Occipital lobe (tissue), 2 donors: ENCODE measurements around the gene PLP1. TPM values are rescaled to one million over a fixed set of nuclear protein-coding genes. Genes with fewer than 3 reads are reported as not detected.

Source experiments
- DNase-seq: peaks from one replicate; lab custom pipeline; 2025; lab: John Stamatoyannopoulos, UW
- total RNA-seq: library from RNA; depleted of rRNA; stranded (reverse); fragments of >200 nt; gene quantifications from one replicate; pipeline ENCODE4 v1.2.3, GENCODE V29; 2014

PLP1 gene
- total RNA-seq, 1 donor from 2014 or later, result 9.4 TPM

GRCh38 chrX:103825881-103826280 lies 49.2 kb downstream of the PLP1 start:
- no peak for DNase-seq

DNA sequence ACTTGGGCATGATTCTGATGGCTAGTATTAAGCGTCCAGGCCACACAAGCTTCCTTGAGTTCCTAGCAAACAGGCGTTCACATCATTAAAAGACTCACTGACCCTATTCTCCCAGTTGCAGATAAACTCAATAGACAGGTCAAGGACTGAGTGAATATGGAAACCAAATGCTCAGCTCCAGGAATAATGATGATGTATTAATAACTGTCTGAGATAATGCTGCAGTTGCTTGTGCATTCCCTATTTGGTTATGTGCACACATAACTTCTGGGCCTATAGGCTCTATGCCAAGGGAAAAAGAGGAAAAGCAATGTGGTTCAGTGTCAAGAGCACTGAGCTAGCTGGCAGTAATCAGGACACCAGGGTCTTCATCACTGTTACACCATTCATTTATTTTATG lies 51.9 kb downstream of the PLP1 start:
- DNase-seq, result no peak

DNA sequence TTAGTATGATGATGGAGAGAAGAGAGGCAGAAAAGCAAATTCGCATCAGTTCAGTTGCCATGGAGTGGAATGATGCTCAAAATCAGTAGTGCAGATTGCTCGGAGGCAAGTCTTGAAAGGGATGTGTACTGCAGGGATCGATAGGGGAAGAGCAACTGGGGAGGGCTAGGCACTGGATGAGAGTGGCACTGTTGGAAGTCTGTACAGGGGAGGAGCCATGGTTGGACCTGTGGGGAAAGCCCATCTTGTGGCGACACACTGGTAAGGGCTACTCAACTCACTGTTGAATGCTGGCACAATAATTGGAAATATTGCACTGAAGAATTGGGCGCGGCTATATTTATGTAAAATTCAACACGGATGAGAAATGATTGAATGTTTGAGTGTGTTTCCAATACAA lies 54.2 kb downstream of the PLP1 start:
- no peak for DNase-seq

DNA sequence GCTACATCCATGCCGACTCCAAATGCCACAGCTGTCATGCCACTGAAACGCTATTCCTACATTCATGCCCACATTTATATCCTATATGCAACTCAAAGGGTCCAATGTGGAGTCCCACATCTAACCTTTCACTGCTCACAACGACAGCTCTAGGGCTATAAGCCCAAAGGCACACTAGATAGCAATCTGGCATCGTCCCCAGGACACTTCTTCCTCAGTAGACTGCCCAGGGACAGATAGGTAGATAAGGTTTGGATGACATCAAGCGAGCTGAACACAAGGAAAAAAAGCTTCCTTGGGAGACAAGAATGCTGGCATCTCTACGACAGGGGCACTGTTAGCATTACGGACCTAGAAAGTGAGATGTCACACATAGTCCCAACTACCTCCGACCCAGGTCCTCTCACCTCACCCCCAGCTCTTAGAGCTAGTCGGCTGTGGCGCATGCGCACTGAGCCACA lies 54.7 kb downstream of the PLP1 start:
- no peak for DNase-seq

GRCh38 chrX:103831803-103832544 lies 55.3 kb downstream of the PLP1 start, which contains the start of gene RAB9B:
Gene RAB9B, minus strand, starts transcription at chrX:103832257. Its CDS starts 6,473 bp downstream, at chrX:103825784.
- peak; percentile 50 for DNase-seq

GRCh38 chrX:103839404-103839803 lies 62.8 kb downstream of the PLP1 start:
- DNase-seq, result no peak

Other genes with a start within 250 kb of the PLP1 start
- 44.9 TPM for gene TCEAL4, start 191.3 kb upstream of the PLP1 start, total RNA-seq
- 11.5 TPM for gene TCEAL3, start 168.9 kb upstream of the PLP1 start, total RNA-seq
- 57.2 TPM for gene TCEAL1, start 147.9 kb upstream of the PLP1 start, total RNA-seq
- gene MORF4L2, start 90.1 kb upstream of the PLP1 start, total RNA-seq, result 345 TPM
- gene TMEM31, start 65.9 kb upstream of the PLP1 start, total RNA-seq, result not detected
- 36.3 TPM for gene RAB9B, start 55.4 kb downstream of the PLP1 start, total RNA-seq
- gene TMSB15B, start 185.8 kb downstream of the PLP1 start, total RNA-seq, result 26.0 TPM
- gene H2BW1, start 236.9 kb downstream of the PLP1 start, total RNA-seq, result not detected